IMR-90 (cell line): ENCODE data around the gene EYS. TPM values are rescaled to one million over a fixed set of nuclear protein-coding genes. Genes with fewer than 3 reads are reported as not detected.

Experiments used
- ATAC-seq: fragments of 200-7000 bp; cut with Tn5 transposase; 2 replicates; pipeline ENCODE4 v1.9.1; 2020; ENCODE audit warnings: low read depth, mild to moderate bottlenecking, moderate library complexity
- BruUV-seq: library from RNA; stranded (reverse); fragments of 400-500 nt; replicated peaks from 2 replicates; lab custom pipeline; 2021; lab: Mats Ljungman, UMichigan
- CTCF ChIA-PET: fragments of 300-600 bp; formaldehyde crosslinking; extraction: SDS; loops from one replicate; lab custom pipeline; 2021; ENCODE audit warnings: antibody characterized with exemption; lab: Yijun Ruan, JAX
- POLR2A ChIA-PET: fragments of 300-600 bp; sonication (Branson Sonifier 250); formaldehyde crosslinking; loops from one replicate; lab custom pipeline; 2022; ENCODE audit warnings: antibody characterized with exemption; ENCODE audit not compliant: unreplicated experiment; lab: Charles Lee
- DNase-seq: peaks from one replicate; pipeline ENCODE4 v3.0.0; 2013
- H2AFZ ChIP-seq: replicated peaks from 2 replicates; pipeline ENCODE3; 2013; ENCODE audit warnings: low read length, mild to moderate bottlenecking; ENCODE audit not compliant: poor library complexity
- H2AK5ac ChIP-seq: 2 replicates; pipeline ENCODE4 v1.6.1; 2013; ENCODE audit warnings: low read depth, low read length, inconsistent platforms
- H2AK9ac ChIP-seq: replicated peaks from 2 replicates; pipeline ENCODE3; 2013; ENCODE audit warnings: mild to moderate bottlenecking, low read depth, low read length, moderate library complexity; ENCODE audit not compliant: poor library complexity
- H2BK120ac ChIP-seq: 2 replicates; pipeline ENCODE4 v1.6.1; 2013; ENCODE audit warnings: low read depth, low read length, inconsistent platforms
- H2BK15ac ChIP-seq: 3 replicates; pipeline ENCODE4 v1.6.1; 2013; ENCODE audit warnings: low read depth, low read length, inconsistent platforms
- H2BK20ac ChIP-seq: 2 replicates; pipeline ENCODE4 v1.6.1; 2013; ENCODE audit warnings: low read depth, mild to moderate bottlenecking, inconsistent platforms, low read length, moderate library complexity
- H2BK5ac ChIP-seq: 2 replicates; pipeline ENCODE4 v1.6.1; 2013; ENCODE audit warnings: mild to moderate bottlenecking, low read depth, low read length, inconsistent platforms; ENCODE audit not compliant: poor library complexity, severe bottlenecking
- H3K14ac ChIP-seq: replicated peaks from 2 replicates; pipeline ENCODE4 v1.6.1; 2013; ENCODE audit warnings: low read depth, low read length, inconsistent platforms
- H3K18ac ChIP-seq: 2 replicates; pipeline ENCODE4 v1.6.1; 2013; ENCODE audit warnings: low read depth, low read length, control low read depth
- H3K23ac ChIP-seq: 2 replicates; pipeline ENCODE4 v1.6.1; 2013; ENCODE audit warnings: low read depth, low read length, inconsistent platforms
- H3K27ac ChIP-seq: 2 replicates; pipeline ENCODE4 v1.5.1; 2013; ENCODE audit warnings: mild to moderate bottlenecking, control low read depth, low read length; ENCODE audit not compliant: insufficient read depth
- H3K27me3 ChIP-seq: 2 replicates; pipeline ENCODE4 v1.6.1; 2013; ENCODE audit warnings: low read length; ENCODE audit not compliant: control insufficient read depth, insufficient read depth
- H3K36me3 ChIP-seq: 2 replicates; pipeline ENCODE4 v1.6.1; 2013; ENCODE audit warnings: low read length, mixed read lengths; ENCODE audit not compliant: control insufficient read depth, insufficient read depth
- H3K4ac ChIP-seq: 2 replicates; pipeline ENCODE4 v1.6.1; 2013; ENCODE audit warnings: low read depth, low read length, inconsistent platforms
- H3K4me1 ChIP-seq: 2 replicates; pipeline ENCODE4 v1.6.1; 2013; ENCODE audit warnings: low read length, mixed read lengths; ENCODE audit not compliant: control insufficient read depth, insufficient read depth
- H3K4me2 ChIP-seq: 2 replicates; pipeline ENCODE4 v1.6.1; 2013; ENCODE audit warnings: low read depth, mild to moderate bottlenecking, control low read depth, low read length, moderate library complexity
- H3K4me3 ChIP-seq: 2 replicates; pipeline ENCODE4 v1.5.1; 2013; ENCODE audit warnings: low read depth, mild to moderate bottlenecking, control low read depth, low read length, moderate library complexity; ENCODE audit not compliant: insufficient read depth
- H3K56ac ChIP-seq: 2 replicates; pipeline ENCODE4 v1.6.1; 2013; ENCODE audit warnings: low read length, inconsistent platforms; ENCODE audit not compliant: insufficient read depth; ENCODE audit errors: extremely low read depth
- H3K79me1 ChIP-seq, 2 experiments: 2 replicates each; pipeline ENCODE4 v1.6.1; 2013; ENCODE audit warnings: low read length in 2 of 2, inconsistent platforms in 1 of 2, low read depth in 1 of 2
- H3K9ac ChIP-seq: 2 replicates; pipeline ENCODE4 v1.6.1; 2013; ENCODE audit warnings: low read depth, low read length, control low read depth
- H3K9me1 ChIP-seq: 2 replicates; pipeline ENCODE4 v1.6.1; 2013; ENCODE audit warnings: low read length, inconsistent platforms; ENCODE audit not compliant: insufficient read depth
- H3K9me3 ChIP-seq: 2 replicates; pipeline ENCODE4 v1.6.1; 2013; ENCODE audit warnings: low read length; ENCODE audit not compliant: control insufficient read depth, insufficient read depth
- H4K20me1 ChIP-seq: 2 replicates; pipeline ENCODE4 v1.6.1; 2013; ENCODE audit warnings: low read length, inconsistent platforms; ENCODE audit not compliant: insufficient read depth
- H4K5ac ChIP-seq: 2 replicates; pipeline ENCODE4 v1.6.1; 2013; ENCODE audit warnings: mild to moderate bottlenecking, low read depth, low read length, control low read depth
- H4K8ac ChIP-seq, 2 experiments: 2 replicates each; pipeline ENCODE4 v1.6.1; 2013; ENCODE audit warnings: low read depth in 2 of 2, low read length in 2 of 2, control low read depth in 1 of 2, inconsistent platforms in 1 of 2
- H4K91ac ChIP-seq: 2 replicates; pipeline ENCODE4 v1.6.1; 2013; ENCODE audit warnings: low read depth, low read length, inconsistent platforms; ENCODE audit not compliant: insufficient read depth
- BHLHE40 ChIP-seq: fragments of 150-350 bp; IDR thresholded peaks from 2 replicates; pipeline ENCODE4 v1.6.1; 2016; ENCODE audit warnings: mild to moderate bottlenecking, low read depth, low read length
- CEBPB ChIP-seq: IDR thresholded peaks from 2 replicates; pipeline ENCODE4 v1.6.1; 2012; ENCODE audit warnings: low read depth, low read length, improper control_type of control experiment
- CHD1 ChIP-seq: IDR thresholded peaks from 2 replicates; pipeline ENCODE4 v1.6.1; 2012; ENCODE audit warnings: low read depth, low read length, improper control_type of control experiment
- ELK1 ChIP-seq: fragments of 150-350 bp; IDR thresholded peaks from 2 replicates; pipeline ENCODE4 v1.6.1; 2016; ENCODE audit warnings: low read depth, mild to moderate bottlenecking, low read length, moderate library complexity, borderline replicate concordance
- FOS ChIP-seq: fragments of 150-350 bp; IDR thresholded peaks from 2 replicates; pipeline ENCODE4 v1.6.1; 2016; ENCODE audit warnings: low read depth, low read length
- MAFK ChIP-seq: IDR thresholded peaks from 2 replicates; pipeline ENCODE4 v1.6.1; 2012; ENCODE audit warnings: low read depth, low read length, improper control_type of control experiment
- MAZ ChIP-seq: IDR thresholded peaks from 2 replicates; pipeline ENCODE4 v1.6.1; 2012; ENCODE audit warnings: low read depth, mild to moderate bottlenecking, low read length, improper control_type of control experiment, moderate library complexity, borderline replicate concordance
- MXI1 ChIP-seq: IDR thresholded peaks from 2 replicates; pipeline ENCODE4 v1.6.1; 2012; ENCODE audit warnings: low read depth, mild to moderate bottlenecking, low read length, moderate library complexity, borderline replicate concordance
- NFE2L2 ChIP-seq: fragments of 150-350 bp; IDR thresholded peaks from 2 replicates; pipeline ENCODE4 v1.6.1; 2016; ENCODE audit warnings: low read depth, mild to moderate bottlenecking, low read length
- POLR2A ChIP-seq: IDR thresholded peaks from 2 replicates; pipeline ENCODE4 v1.6.1; 2012; ENCODE audit warnings: mild to moderate bottlenecking, low read depth, low read length
- RAD21 ChIP-seq: IDR thresholded peaks from 2 replicates; pipeline ENCODE4 v1.6.1; 2012; ENCODE audit warnings: low read length, improper control_type of control experiment
- RCOR1 ChIP-seq: IDR thresholded peaks from 2 replicates; pipeline ENCODE4 v1.6.1; 2012; ENCODE audit warnings: mild to moderate bottlenecking, low read length, improper control_type of control experiment; ENCODE audit not compliant: insufficient replicate concordance
- RFX5 ChIP-seq: IDR thresholded peaks from 2 replicates; pipeline ENCODE4 v1.8.0; 2012; ENCODE audit warnings: low read depth, mild to moderate bottlenecking, low read length, moderate library complexity
- SMC3 ChIP-seq: fragments of 150-350 bp; IDR thresholded peaks from 2 replicates; pipeline ENCODE4 v1.6.1; 2016; ENCODE audit warnings: low read depth, mild to moderate bottlenecking, antibody characterized with exemption, low read length, moderate library complexity
- USF2 ChIP-seq: fragments of 150-350 bp; IDR thresholded peaks from 2 replicates; pipeline ENCODE4 v1.6.1; 2017; ENCODE audit warnings: mild to moderate bottlenecking, antibody characterized with exemption, low read length, low read depth
- WGBS, 2 experiments: methylation state at CpG; one replicate each; pipeline versions ENCODE4 v1.1.5 to v1.1.7; 2013; ENCODE audit warnings: missing lambda C conversion rate in 2 of 2; ENCODE audit not compliant: insufficient read length in 1 of 2; ENCODE audit errors: extremely low coverage in 2 of 2; 5-methylcytosine and 5-hydroxymethylcytosine counted together
- dilution Hi-C: fragments of 300-500 bp; cut with HindIII; formaldehyde crosslinking; loops from one replicate; pipeline ENCODE4 v1.14.3; 2018; ENCODE audit warnings: low sequenced_read_pairs; ENCODE audit not compliant: unreplicated experiment
- in situ Hi-C: fragments of 300-500 bp; cut with MboI; formaldehyde crosslinking; loops from 3 replicates; pipeline ENCODE4 v1.14.3; 2019; ENCODE audit warnings: low sequenced_read_pairs, inconsistent platforms, mixed read lengths
- intact Hi-C: fragments of 100-400 bp; cut with micrococcal nuclease; formaldehyde crosslinking; loops from 2 replicates; pipeline ENCODE4 v1.10.0; 2022
- polyA plus RNA-seq, 3 experiments: library from polyadenylated mRNA; depleted of rRNA; stranded (reverse); fragments of >200 nt; gene quantifications; 2 replicates each; pipeline ENCODE4 v1.2.3, GENCODE V29; 2012; ENCODE audit warnings: low replicate concordance in 1 of 3
- total RNA-seq: library from RNA; depleted of rRNA; stranded (reverse); fragments of >200 nt; gene quantifications from 2 replicates; pipeline ENCODE4 v1.2.3, GENCODE V29; 2012

EYS gene
- total and polyA plus RNA-seq, 2 of the 4 experiments (the other 2 are of a cell fraction) = under 0.01 TPM; not detected in 1

DNA sequence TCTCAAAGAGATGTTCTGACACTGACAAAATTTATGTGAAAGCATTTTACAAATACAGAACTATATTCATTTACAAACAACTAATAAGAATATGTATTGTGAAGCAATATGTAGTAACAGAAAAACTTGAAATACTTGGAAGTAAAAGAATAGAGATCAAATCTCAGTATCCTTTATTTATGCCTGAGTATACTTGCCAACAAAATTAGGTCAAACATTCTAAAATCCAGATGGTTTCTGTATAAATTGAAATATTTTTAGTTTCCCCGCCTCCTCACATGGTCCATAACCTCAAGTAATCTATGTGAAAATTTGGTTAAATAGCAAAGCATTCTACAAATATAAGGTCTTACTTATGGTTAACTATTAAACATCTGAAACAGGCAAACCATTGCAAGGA lies 545.4 kb downstream of the EYS start:
- Histone ChIP-seq H3K36me3 (no peaks in the 10 kb centered on the region), H2AK5ac (no peak overlapping the region), H3K18ac (no peak overlapping the region), H3K4me3 (no peak overlapping the region), H3K56ac (no peak overlapping the region), H2BK20ac (no peak overlapping the region), H4K8ac (no peak overlapping the region), H2BK5ac (no peak overlapping the region), H3K9me1 (no peaks in the 10 kb centered on the region), H3K9ac (no peak overlapping the region), H3K4me2 (no peak overlapping the region), H3K9me3 (no peaks in the 10 kb centered on the region), H3K79me1 (no peaks in the 10 kb centered on the region), H3K23ac (no peak overlapping the region), H3K4me1 (no peaks in the 10 kb centered on the region), H3K27ac (no peak overlapping the region), H3K4ac (no peak overlapping the region), H4K5ac (no peak overlapping the region), H2BK120ac (no peak overlapping the region), H4K91ac (no peak overlapping the region), H4K20me1 (no peaks in the 10 kb centered on the region), H3K27me3 (no peaks in the 10 kb centered on the region), H2AFZ (no peak overlapping the region), H2AK9ac (no peak overlapping the region), H2BK15ac (no peak overlapping the region), H3K14ac (no peak overlapping the region)
- CTCF ChIA-PET = no interaction called here
- DNase-seq (no peak), ATAC-seq (no peak)
- no CpG with 5 or more reads among the region's 1 CpG for WGBS, 2 experiments
- dilution Hi-C loops = no loop called here
- TF ChIP-seq SMC3 = no peak
- no peak for TF ChIP-seq CHD1
- TF ChIP-seq MAZ = no peak
- no peak for TF ChIP-seq RFX5
- no peak for TF ChIP-seq CEBPB
- TF ChIP-seq RAD21 = no peak
- no peak for TF ChIP-seq MAFK
- TF ChIP-seq FOS = no peak
- TF ChIP-seq ELK1 = no peak
- no peak for TF ChIP-seq MXI1
- TF ChIP-seq POLR2A = no peak
- no peak for TF ChIP-seq BHLHE40
- no peak for TF ChIP-seq RCOR1
- no peak for TF ChIP-seq NFE2L2
- no peak for TF ChIP-seq USF2
- BruUV-seq = no TSS peak
- intact Hi-C loops = no loop called here
- POLR2A ChIA-PET = no interaction called here
- in situ Hi-C loops = no loop called here
